Endothelial cell of umbilical vein (primary cell): Measurements from ENCODE around the gene SORCS1. TPM values are rescaled to one million over a fixed set of nuclear protein-coding genes. Genes with fewer than 3 reads are reported as not detected.

Experiments
- BruUV-seq: library from RNA; stranded (reverse); fragments of 400-500 nt; replicated peaks from 2 replicates; lab custom pipeline; 2021; lab: Mats Ljungman, UMichigan
- CTCF ChIA-PET: fragments of 300-600, 350-600 bp; sonication (Branson Sonifier 250); formaldehyde crosslinking; loops from one replicate; lab custom pipeline; 2021; ENCODE audit warnings: antibody characterized with exemption, inconsistent platforms; lab: Charles Lee
- POLR2A ChIA-PET: fragments of 300-600, 350-600 bp; sonication (Branson Sonifier 250); formaldehyde crosslinking; loops from one replicate; lab custom pipeline; 2021; ENCODE audit warnings: antibody characterized with exemption, inconsistent platforms; lab: Charles Lee
- DNase-seq: peaks from one replicate; pipeline ENCODE4 v3.0.0-alpha.2; 2011; ENCODE audit warnings: low read depth, low spot score
- FAIRE-seq: peaks from 2 replicates; lab custom pipeline; 2011; peaks lifted over from hg19 to GRCh38; lab: Jason Lieb, UNC
- H2AFZ ChIP-seq: 2 replicates; pipeline ENCODE4 v1.6.0; 2012; ENCODE audit warnings: low read depth, low read length, control low read depth, inconsistent platforms
- H3K27ac ChIP-seq: 2 replicates; pipeline ENCODE4 v1.5.1; 2011; ENCODE audit warnings: low read depth, mild to moderate bottlenecking, control low read depth, low read length, moderate library complexity; ENCODE audit not compliant: insufficient read depth
- H3K27me3 ChIP-seq, 2 experiments: 2 replicates each; pipeline versions ENCODE4 v1.6.0 to v1.6.1; 2011; ENCODE audit warnings: low read length in 2 of 2, mixed read lengths in 1 of 2; ENCODE audit not compliant: control insufficient read depth in 2 of 2, insufficient read depth in 2 of 2
- H3K36me3 ChIP-seq, 2 experiments: 2 replicates in 1 of 2; 3 replicates in 1 of 2; pipeline ENCODE4 v1.5.1; 2011; ENCODE audit warnings: low read length in 2 of 2, mild to moderate bottlenecking in 1 of 2, moderate library complexity in 1 of 2; ENCODE audit not compliant: control insufficient read depth in 2 of 2, insufficient read depth in 2 of 2; ENCODE audit errors: extremely low read depth in 1 of 2
- H3K4me1 ChIP-seq: 3 replicates; pipeline ENCODE4 v1.5.1; 2011; ENCODE audit warnings: mild to moderate bottlenecking, low read length; ENCODE audit not compliant: control insufficient read depth, insufficient read depth; ENCODE audit errors: extremely low read depth
- H3K4me2 ChIP-seq: 2 replicates; pipeline ENCODE4 v1.6.1; 2011; ENCODE audit warnings: low read length, control low read depth, mixed read lengths; ENCODE audit not compliant: insufficient read depth
- H3K4me3 ChIP-seq, 3 experiments: fragments of 200-600 bp in 1 of 3; sonication (generic), shearing (Covaris generic) in 1 of 3; replicated peaks in 1 of 3; 2 replicates each; pipeline ENCODE4 v1.5.1; 2011 to 2016; ENCODE audit warnings: control low read depth in 3 of 3, low read length in 3 of 3, mild to moderate bottlenecking in 2 of 3, inconsistent platforms in 1 of 3, low read depth in 1 of 3, moderate library complexity in 1 of 3; ENCODE audit not compliant: insufficient read depth in 1 of 3
- H3K79me2 ChIP-seq: 2 replicates; pipeline ENCODE4 v1.6.0; 2012; ENCODE audit warnings: low read length, inconsistent platforms; ENCODE audit not compliant: control insufficient read depth, insufficient read depth
- H3K9ac ChIP-seq: replicated peaks from 2 replicates; pipeline ENCODE3; 2011; ENCODE audit warnings: low read length, control low read depth; ENCODE audit not compliant: insufficient read depth; ENCODE audit errors: extremely low read depth
- H3K9me1 ChIP-seq: replicated peaks from 3 replicates; pipeline ENCODE4 v1.6.0; 2011; ENCODE audit warnings: mild to moderate bottlenecking, low read length; ENCODE audit not compliant: control insufficient read depth, insufficient read depth; ENCODE audit errors: extremely low read depth
- H3K9me3 ChIP-seq: replicated peaks from 2 replicates; pipeline ENCODE4 v1.5.1; 2012; ENCODE audit warnings: low read length, inconsistent platforms; ENCODE audit not compliant: control insufficient read depth, insufficient read depth
- H4K20me1 ChIP-seq: replicated peaks from 2 replicates; pipeline ENCODE3; 2011; ENCODE audit warnings: mild to moderate bottlenecking, low read length; ENCODE audit not compliant: control insufficient read depth, insufficient read depth; ENCODE audit errors: extremely low read depth
- CTCF ChIP-seq, 2 donors: IDR thresholded peaks; 1 replicate in 1 of 2; 2 replicates in 1 of 2; pipeline ENCODE4 v1.5.1; 2011; ENCODE audit warnings: low read length in 2 of 2, mild to moderate bottlenecking in 2 of 2, moderate library complexity in 2 of 2, control low read depth in 1 of 2, inconsistent platforms in 1 of 2, low read depth in 1 of 2; ENCODE audit not compliant: insufficient read depth in 1 of 2; ENCODE audit errors: extremely low read depth in 1 of 2
- EZH2 ChIP-seq: IDR thresholded peaks from 2 replicates; pipeline ENCODE4 v1.6.1; 2012; ENCODE audit warnings: borderline replicate concordance, low read depth, mild to moderate bottlenecking, moderate library complexity, low read length, inconsistent platforms; ENCODE audit not compliant: severe bottlenecking
- FOS ChIP-seq: IDR thresholded peaks from 2 replicates; pipeline ENCODE4 v1.6.1; 2011; ENCODE audit warnings: mild to moderate bottlenecking, low read length, moderate library complexity, borderline replicate concordance; ENCODE audit not compliant: insufficient read depth
- GATA2 ChIP-seq: IDR thresholded peaks from 2 replicates; pipeline ENCODE4 v1.7.0; 2011; ENCODE audit warnings: low read depth, mild to moderate bottlenecking, moderate library complexity, mixed read lengths, low read length; ENCODE audit not compliant: insufficient read length, insufficient read depth
- JUN ChIP-seq: IDR thresholded peaks from 2 replicates; pipeline ENCODE4 v1.6.1; 2011; ENCODE audit warnings: borderline replicate concordance, low read depth; ENCODE audit not compliant: insufficient read length, insufficient read depth
- MYC ChIP-seq: IDR thresholded peaks from one replicate; pipeline ENCODE4 v1.6.1; 2011; ENCODE audit warnings: mild to moderate bottlenecking, low read depth, low read length
- POLR2A ChIP-seq: IDR thresholded peaks from 2 replicates; pipeline ENCODE4 v1.6.1; 2012; ENCODE audit warnings: low read depth, mild to moderate bottlenecking, control low read depth, low read length
- POLR2AphosphoS5 ChIP-seq: IDR thresholded peaks from 2 replicates; pipeline ENCODE4 v1.6.1; 2012; ENCODE audit warnings: low read depth, mild to moderate bottlenecking, control low read depth, low read length, moderate library complexity; ENCODE audit not compliant: insufficient read depth
- dilution Hi-C: fragments of 300-500 bp; cut with MboI; formaldehyde crosslinking; loops from one replicate; pipeline ENCODE4 v1.15.0; 2019; ENCODE audit warnings: low sequenced_read_pairs; ENCODE audit not compliant: extremely low pct_ligation_motif_present
- intact Hi-C: fragments of 100-400 bp; cut with micrococcal nuclease; formaldehyde crosslinking; loops from one replicate; pipeline ENCODE4 v1.10.0; 2022
- polyA plus RNA-seq, 4 experiments: library from polyadenylated mRNA; depleted of rRNA in 3 of 4; stranded (reverse) in 3 of 4; unstranded in 1 of 4; fragments of >200 nt; gene quantifications; 2 replicates each; pipeline versions ENCODE4 v1.2.1 to v1.2.3, GENCODE V29; 2011 to 2012; ENCODE audit warnings: missing spikeins in 1 of 4
- total RNA-seq: library from RNA; stranded (reverse); gene quantifications from 2 replicates; pipeline ENCODE4 v1.2.3, GENCODE V29; 2021
- TF ChIP-seq, protein P1 (sequence below): IDR thresholded peaks from 2 replicates; pipeline ENCODE4 v1.6.1; 2011; ENCODE audit not compliant: insufficient read depth, insufficient read length

Gene SORCS1
- total and polyA plus RNA-seq, 2 donors (not counting 3 experiments of a cell fraction or from before 2014, with no cell fraction given), result not detected

GRCh38 chr10:106911096-106911495 lies 253.4 kb downstream of the SORCS1 start:
- H3K27me3 ChIP-seq, result no peaks in the 10 kb centered on the region
- FAIRE-seq (no peak), DNase-seq (no peak)
- H4K20me1 ChIP-seq, result no peaks in the 10 kb centered on the region
- dilution Hi-C loops, result no loop called here
- POLR2A ChIA-PET, result no interaction called here
- no TSS peak for BruUV-seq
- TF ChIP-seq POLR2AphosphoS5, result no peak
- no peak for TF ChIP-seq MYC
- no peak overlapping the region for H3K27ac ChIP-seq
- no peak overlapping the region for H3K4me3 ChIP-seq
- CTCF ChIA-PET, result no interaction called here
- H3K9me1 ChIP-seq, result no peaks in the 10 kb centered on the region
- no peaks in the 10 kb centered on the region for H3K4me1 ChIP-seq
- H3K9ac ChIP-seq, result no peak overlapping the region
- H3K36me3 ChIP-seq, result no peaks in the 10 kb centered on the region
- H3K79me2 ChIP-seq, result no peaks in the 10 kb centered on the region
- intact Hi-C loops, result no loop called here
- no peak overlapping the region for H2AFZ ChIP-seq
- peaks cover 2% of the 10 kb centered on the region for H3K9me3 ChIP-seq
- no peak overlapping the region for H3K4me2 ChIP-seq

DNA sequence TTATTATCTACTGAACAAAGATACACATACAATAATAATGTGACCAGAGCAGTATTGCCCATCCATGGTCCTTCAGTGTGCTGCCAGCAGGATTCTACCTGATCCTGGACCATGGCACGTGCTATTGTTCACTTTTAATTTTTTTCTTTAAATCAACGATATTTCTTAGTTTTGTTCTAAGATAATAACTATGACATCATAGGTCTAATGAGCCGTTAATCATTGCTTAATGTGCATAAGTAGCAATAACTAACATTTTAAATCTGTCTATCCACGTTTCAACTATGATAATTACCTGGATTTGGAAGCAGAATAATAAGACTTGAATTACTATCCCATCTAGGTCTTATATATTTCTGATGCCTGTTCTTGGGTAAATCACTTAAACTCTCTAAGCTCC lies 253.8 kb downstream of the SORCS1 start:
- Histone ChIP-seq H3K9me3 (peaks cover 2% of the 10 kb centered on the region), H3K4me2 (no peak overlapping the region), H4K20me1 (no peaks in the 10 kb centered on the region), H3K36me3 (no peaks in the 10 kb centered on the region), H3K27me3 (no peaks in the 10 kb centered on the region), H3K79me2 (no peaks in the 10 kb centered on the region), H3K4me1 (no peaks in the 10 kb centered on the region), H2AFZ (no peak overlapping the region), H3K9me1 (no peaks in the 10 kb centered on the region), H3K27ac (no peak overlapping the region), H3K4me3 (no peak overlapping the region), H3K9ac (no peak overlapping the region)
- no peak for TF ChIP-seq MYC
- TF ChIP-seq, protein P1, sequence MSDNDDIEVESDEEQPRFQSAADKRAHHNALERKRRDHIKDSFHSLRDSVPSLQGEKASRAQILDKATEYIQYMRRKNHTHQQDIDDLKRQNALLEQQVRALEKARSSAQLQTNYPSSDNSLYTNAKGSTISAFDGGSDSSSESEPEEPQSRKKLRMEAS, result no peak
- no peak for TF ChIP-seq CTCF (IDR thresholded peaks at IDR 0.05; ENCODE audit: extremely low read depth in 1 of 2, insufficient read depth in 1 of 2, low read depth in 1 of 2, low read length in 2 of 2)
- TF ChIP-seq POLR2AphosphoS5, result no peak
- no peak for TF ChIP-seq EZH2
- no peak for TF ChIP-seq GATA2
- no peak for TF ChIP-seq FOS
- no peak for TF ChIP-seq POLR2A
- no peak for TF ChIP-seq JUN
- DNase-seq (no peak), FAIRE-seq (no peak)
- dilution Hi-C loops (no loop called here), intact Hi-C loops (no loop called here)
- no TSS peak for BruUV-seq
- ChIA-PET POLR2A (no interaction called here), CTCF (no interaction called here)
